Tibial nerve (tissue), 4 donors: ENCODE data around the gene TPBGL. TPM values are rescaled to one million over a fixed set of nuclear protein-coding genes. Genes with fewer than 3 reads are reported as not detected.

ENCODE experiments used
- DNase-seq, 2 donors: peaks; one replicate each; pipeline ENCODE4 v3.0.0-alpha.2; 2019; ENCODE audit warnings: low spot score in 2 of 2
- H3K27ac ChIP-seq, 4 donors: fragments of 200-600 bp; sonication (generic) in 3 of 4; one replicate each; pipeline ENCODE4 v1.5.1; 2017 to 2019; ENCODE audit warnings: mild to moderate bottlenecking in 1 of 4
- H3K27me3 ChIP-seq, 2 donors: fragments of 200-600 bp; sonication (generic) in 1 of 2; one replicate each; pipeline versions ENCODE4 v1.5.1 to v1.6.0; 2017 to 2019
- H3K36me3 ChIP-seq, 3 donors: fragments of 200-600 bp; sonication (generic); one replicate each; pipeline ENCODE4 v1.5.1; 2018 to 2019
- H3K4me1 ChIP-seq, 4 donors: fragments of 200-600 bp; sonication (generic) in 3 of 4; one replicate each; pipeline ENCODE4 v1.5.1; 2017 to 2019
- H3K4me3 ChIP-seq, 4 donors: fragments of 200-600 bp; sonication (generic) in 3 of 4; one replicate each; pipeline ENCODE4 v1.5.1; 2017 to 2019; ENCODE audit warnings: mild to moderate bottlenecking in 1 of 4, moderate library complexity in 1 of 4
- H3K9me3 ChIP-seq, 4 donors: fragments of 200-600 bp; sonication (generic) in 3 of 4; one replicate each; pipeline ENCODE4 v1.5.1; 2017 to 2019
- EP300 ChIP-seq, 2 donors: sonication (generic); formaldehyde crosslinking; IDR thresholded peaks; one replicate each; pipeline ENCODE4 v1.6.1; 2017; ENCODE audit warnings: antibody characterized with exemption in 2 of 2, mild to moderate bottlenecking in 1 of 2
- POLR2A ChIP-seq, 2 donors: fragments of 450-650 bp; IDR thresholded peaks; one replicate each; pipeline ENCODE4 v1.6.1; 2017; ENCODE audit warnings: antibody characterized with exemption in 2 of 2, mild to moderate bottlenecking in 2 of 2, moderate library complexity in 2 of 2
- WGBS, 2 donors: methylation state at CpG; one replicate each; pipeline ENCODE4 v1.1.5; 2018; 5-methylcytosine and 5-hydroxymethylcytosine counted together
- total RNA-seq, 4 donors: library from RNA; depleted of rRNA; stranded (reverse); fragments of >200 nt; gene quantifications; one replicate each; pipeline ENCODE4 v1.1.0, GENCODE V29; 2016
- TF ChIP-seq, protein P1 (sequence below), 5 experiments: fragments of 200-600 bp in 3 of 5; fragments of 450-650 bp in 2 of 5; sonication (generic) in 3 of 5; IDR thresholded peaks; one replicate each; pipeline ENCODE4 v1.5.1; 2016 to 2019; ENCODE audit warnings: antibody characterized with exemption in 5 of 5, mild to moderate bottlenecking in 3 of 5, moderate library complexity in 2 of 5

Gene TPBGL
- total RNA-seq, 4 donors from 2014 or later, result 1.0 to 1.5 (median 1.1) TPM; not detected in 1

DNA sequence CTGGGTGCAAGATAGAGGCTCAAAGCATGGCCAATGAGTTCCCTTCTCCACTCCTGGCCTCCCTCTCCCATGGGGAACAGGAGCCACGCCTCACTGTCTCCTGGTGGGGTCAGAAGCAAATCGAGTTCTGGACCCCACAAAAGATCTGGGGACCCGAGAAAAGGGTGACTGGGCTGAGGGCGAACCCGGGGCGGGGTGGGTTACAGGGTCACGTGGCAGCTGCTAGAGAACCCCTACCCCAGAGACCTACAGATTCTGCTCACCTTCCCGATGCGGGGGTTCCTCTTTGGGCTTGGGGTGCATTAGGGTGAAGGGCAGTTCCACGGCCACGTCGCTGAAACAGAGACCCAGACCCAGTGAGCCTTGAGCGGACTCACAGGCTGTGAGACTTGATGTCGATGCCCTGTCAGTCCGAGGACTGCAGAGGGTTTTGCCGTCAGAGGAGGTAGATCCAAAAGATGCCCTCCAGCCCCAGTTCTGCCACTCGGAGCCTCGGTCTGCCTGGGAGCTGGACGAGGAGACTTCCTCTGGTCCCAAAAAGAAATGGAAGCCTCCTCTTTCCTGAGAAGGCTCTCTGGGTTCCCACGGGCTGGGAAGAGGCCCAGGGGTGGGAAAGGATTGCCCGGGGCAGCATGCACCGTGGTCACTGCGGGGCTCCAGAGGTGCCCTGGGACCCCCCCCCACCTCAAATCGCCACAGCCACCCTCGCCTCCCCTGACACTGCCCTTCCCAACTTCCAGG is 28.2 kb downstream of the TPBGL start:
- no peak overlapping the region for H3K27ac ChIP-seq
- WGBS, 2 donors, result 84 to 89% methylated on average over 20 to 25 of the region's 25 CpGs
- TF ChIP-seq, protein P1, sequence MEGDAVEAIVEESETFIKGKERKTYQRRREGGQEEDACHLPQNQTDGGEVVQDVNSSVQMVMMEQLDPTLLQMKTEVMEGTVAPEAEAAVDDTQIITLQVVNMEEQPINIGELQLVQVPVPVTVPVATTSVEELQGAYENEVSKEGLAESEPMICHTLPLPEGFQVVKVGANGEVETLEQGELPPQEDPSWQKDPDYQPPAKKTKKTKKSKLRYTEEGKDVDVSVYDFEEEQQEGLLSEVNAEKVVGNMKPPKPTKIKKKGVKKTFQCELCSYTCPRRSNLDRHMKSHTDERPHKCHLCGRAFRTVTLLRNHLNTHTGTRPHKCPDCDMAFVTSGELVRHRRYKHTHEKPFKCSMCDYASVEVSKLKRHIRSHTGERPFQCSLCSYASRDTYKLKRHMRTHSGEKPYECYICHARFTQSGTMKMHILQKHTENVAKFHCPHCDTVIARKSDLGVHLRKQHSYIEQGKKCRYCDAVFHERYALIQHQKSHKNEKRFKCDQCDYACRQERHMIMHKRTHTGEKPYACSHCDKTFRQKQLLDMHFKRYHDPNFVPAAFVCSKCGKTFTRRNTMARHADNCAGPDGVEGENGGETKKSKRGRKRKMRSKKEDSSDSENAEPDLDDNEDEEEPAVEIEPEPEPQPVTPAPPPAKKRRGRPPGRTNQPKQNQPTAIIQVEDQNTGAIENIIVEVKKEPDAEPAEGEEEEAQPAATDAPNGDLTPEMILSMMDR (IDR thresholded peaks at IDR 0.05), result no peak
- TF ChIP-seq POLR2A (IDR thresholded peaks at IDR 0.05) (no peak), EP300 (IDR thresholded peaks at IDR 0.05) (no peak)
- peaks cover 0 to 8% (median 0%) of the 10 kb centered on the region in 4 donors for H3K4me1 ChIP-seq
- H3K9me3 ChIP-seq, result no peaks in the 10 kb centered on the region
- no peak overlapping the region for H3K4me3 ChIP-seq
- H3K27me3 ChIP-seq, result no peaks in the 10 kb centered on the region
- no peak for DNase-seq
- peaks cover 0 to 47% (median 0%) of the 10 kb centered on the region in 3 donors for H3K36me3 ChIP-seq

DNA sequence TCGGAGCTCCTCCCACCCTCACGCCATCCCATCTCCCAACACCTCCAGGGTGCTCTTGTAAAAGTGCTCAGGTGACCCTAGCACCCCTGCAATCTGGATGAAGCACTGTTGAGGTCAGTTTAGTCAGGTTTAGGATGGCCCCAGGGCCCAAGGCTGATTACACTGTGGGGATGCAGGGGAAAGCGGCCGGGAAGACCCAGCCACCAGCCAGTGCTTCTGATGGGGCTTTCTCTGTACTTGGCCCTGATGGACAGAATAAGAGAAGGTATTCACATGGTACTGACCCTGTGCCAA is 28.7 kb downstream of the TPBGL start:
- TF ChIP-seq EP300 (IDR thresholded peaks at IDR 0.05), result no peak
- TF ChIP-seq, protein P1 (IDR thresholded peaks at IDR 0.05), result no peak
- TF ChIP-seq POLR2A (IDR thresholded peaks at IDR 0.05), result no peak
- no peak for DNase-seq
- Histone ChIP-seq H3K27me3 (no peaks in the 10 kb centered on the region), H3K27ac (no peak overlapping the region), H3K4me3 (no peak overlapping the region), H3K9me3 (no peaks in the 10 kb centered on the region), H3K36me3 (peaks cover 0 to 52% (median 0%) of the 10 kb centered on the region in 3 donors), H3K4me1 (peaks cover 0 to 8% (median 0%) of the 10 kb centered on the region in 4 donors)
- WGBS, 2 donors, result 94 to 96% methylated on average over 4 of the region's 4 CpGs

DNA sequence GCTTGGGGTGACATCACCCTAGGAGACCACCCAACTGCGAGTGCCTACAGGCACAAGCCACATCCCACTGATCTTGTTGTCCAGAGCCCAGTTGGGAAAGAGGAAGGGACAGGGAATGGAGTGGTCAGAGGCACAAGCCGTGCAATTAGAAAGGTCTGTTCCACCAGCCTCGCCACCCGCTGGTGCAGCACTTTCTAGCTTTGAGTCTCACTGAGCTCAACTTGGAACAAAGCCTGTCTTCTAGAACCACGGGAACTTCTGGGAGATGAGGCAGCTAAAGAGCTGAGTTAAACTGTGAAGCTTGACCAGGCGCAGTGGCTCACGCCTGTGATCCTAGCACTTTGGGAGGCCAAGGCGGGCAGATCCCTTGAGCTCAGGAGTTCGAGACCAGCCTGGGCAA is 29.3 kb downstream of the TPBGL start:
- Histone ChIP-seq H3K4me1 (peaks cover 0 to 8% (median 0%) of the 10 kb centered on the region in 4 donors), H3K9me3 (no peaks in the 10 kb centered on the region), H3K4me3 (no peak overlapping the region), H3K27ac (no peak overlapping the region), H3K27me3 (no peaks in the 10 kb centered on the region), H3K36me3 (peaks cover 0 to 53% (median 0%) of the 10 kb centered on the region in 3 donors)
- DNase-seq, result no peak
- TF ChIP-seq POLR2A (IDR thresholded peaks at IDR 0.05) (no peak), EP300 (IDR thresholded peaks at IDR 0.05) (no peak)
- TF ChIP-seq, protein P1 (IDR thresholded peaks at IDR 0.05), result no peak
- 83 to 89% methylated on average over 9 of the region's 9 CpGs for WGBS, 2 donors

DNA sequence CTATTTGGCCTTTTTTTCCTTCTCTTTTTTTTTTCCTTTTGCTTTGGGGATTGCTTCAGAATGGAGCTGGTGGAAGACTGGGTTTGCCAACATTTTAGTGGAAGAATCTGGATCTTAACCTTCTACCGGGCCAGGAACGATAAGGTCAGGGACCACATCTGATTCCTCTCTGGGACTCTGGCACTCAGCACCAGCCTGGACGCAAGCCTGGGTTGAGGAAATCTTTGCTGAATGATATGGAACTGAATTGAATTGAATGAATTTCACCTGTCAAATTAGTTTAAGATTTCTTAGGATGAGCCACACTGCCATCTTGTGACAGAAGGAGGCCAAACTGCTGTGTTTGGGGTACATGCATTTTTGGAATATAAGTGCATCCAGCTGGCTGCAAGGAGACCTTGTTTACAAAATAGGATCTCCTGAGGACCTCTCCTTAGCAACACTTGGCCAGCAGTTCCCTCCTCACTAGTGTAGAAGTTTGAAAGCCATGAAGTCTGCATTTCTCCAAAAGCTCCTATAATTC is 30.4 kb downstream of the TPBGL start:
- no peak for DNase-seq
- WGBS, 2 donors, result 49 to 64% methylated on average over 3 of the region's 3 CpGs

DNA sequence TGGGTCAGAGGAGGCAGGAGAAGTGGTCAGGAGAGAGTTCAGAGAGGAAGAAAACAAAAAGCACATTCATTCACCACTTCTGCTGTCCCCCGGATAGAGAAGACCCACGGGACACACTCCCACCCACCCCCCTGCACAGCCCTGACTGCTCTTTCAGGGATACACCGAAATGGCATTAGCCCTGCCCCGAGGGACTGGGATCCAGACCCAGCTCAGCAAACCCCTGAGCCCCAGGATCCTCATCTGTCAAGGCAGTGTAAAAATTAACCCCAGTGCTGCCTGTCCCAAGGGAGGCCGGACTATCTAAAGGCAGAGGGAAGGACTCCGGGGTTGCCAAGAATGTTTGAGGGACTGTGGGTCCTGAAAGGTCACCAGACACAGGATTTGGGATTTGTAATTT is 31.2 kb downstream of the TPBGL start:
- no peak overlapping the region for H3K27ac ChIP-seq
- H3K4me3 ChIP-seq, result no peak overlapping the region
- 45 to 54% methylated on average over 6 of the region's 6 CpGs for WGBS, 2 donors
- DNase-seq, result no peak
- peaks cover 0 to 8% (median 0%) of the 10 kb centered on the region in 4 donors for H3K4me1 ChIP-seq
- H3K27me3 ChIP-seq, result no peaks in the 10 kb centered on the region
- H3K9me3 ChIP-seq, result no peaks in the 10 kb centered on the region
- peaks cover 0 to 47% (median 0%) of the 10 kb centered on the region in 3 donors for H3K36me3 ChIP-seq
- TF ChIP-seq POLR2A (IDR thresholded peaks at IDR 0.05), result no peak
- TF ChIP-seq EP300 (IDR thresholded peaks at IDR 0.05), result no peak
- TF ChIP-seq, protein P1 (IDR thresholded peaks at IDR 0.05), result no peak

More for the DNA sequence above, 30.4 kb downstream of the TPBGL start:
- H3K27ac ChIP-seq, result no peak overlapping the region
- H3K4me3 ChIP-seq, result no peak overlapping the region
- no peaks in the 10 kb centered on the region for H3K27me3 ChIP-seq
- H3K4me1 ChIP-seq, result peaks cover 0 to 8% (median 0%) of the 10 kb centered on the region in 4 donors
- TF ChIP-seq EP300 (IDR thresholded peaks at IDR 0.05), result no peak
- TF ChIP-seq, protein P1 (IDR thresholded peaks at IDR 0.05), result peak in 2 of 5 experiments; percentile 21 to 22
- no peak for TF ChIP-seq POLR2A (IDR thresholded peaks at IDR 0.05)
- H3K36me3 ChIP-seq, result peaks cover 0 to 43% (median 0%) of the 10 kb centered on the region in 3 donors
- H3K9me3 ChIP-seq, result no peaks in the 10 kb centered on the region
